Astrocyte (in vitro differentiated cells and primary cell): ENCODE measurements around the gene MRTFA.

ENCODE experiments used
- CTCF ChIP-seq: IDR thresholded peaks from 2 replicates; pipeline ENCODE4 v1.5.1; 2011; ENCODE audit warnings: low read depth, mild to moderate bottlenecking, inconsistent platforms, low read length, moderate library complexity; ENCODE audit not compliant: insufficient read depth
- EZH2 ChIP-seq: IDR thresholded peaks from 2 replicates; pipeline ENCODE4 v1.6.1; 2012; ENCODE audit warnings: mild to moderate bottlenecking, low read length, inconsistent platforms; ENCODE audit not compliant: insufficient read depth

- TF ChIP-seq CTCF (no peak), EZH2 (no peak)
These were observed 137.3 kb downstream of the MRTFA start for GRCh38 chr22:40499209-40499623.
